H1 (cell line): ENCODE data around the gene PEX6. TPM values are rescaled to one million over a fixed set of nuclear protein-coding genes. Genes with fewer than 3 reads are reported as not detected.
"Not testable (repeated sequence)": the region's sequence is repeated elsewhere in the genome, so short reads cannot be mapped to it uniquely, and the experiment has no call there.

ENCODE experiments used
- CTCF ChIA-PET: fragments of 300-600 bp; sonication (Branson Sonifier 250); formaldehyde crosslinking; loops from one replicate; lab custom pipeline; 2021; ENCODE audit not compliant: partially characterized antibody; lab: Charles Lee
- POLR2A ChIA-PET: fragments of 300-600 bp; sonication (Branson Sonifier 250); formaldehyde crosslinking; loops from one replicate; lab custom pipeline; 2021; ENCODE audit warnings: inconsistent platforms; ENCODE audit not compliant: partially characterized antibody; lab: Charles Lee
- DNase-seq, 2 experiments: peaks; one replicate each; pipeline versions ENCODE4 v3.0.0 to v3.0.0-alpha.2; 2010 to 2022; ENCODE audit warnings: low spot score in 2 of 2, low read depth in 1 of 2, mixed read lengths in 1 of 2
- FAIRE-seq: peaks from 2 replicates; lab custom pipeline; 2011; peaks lifted over from hg19 to GRCh38; lab: Jason Lieb, UNC
- H2AFZ ChIP-seq: 2 replicates; pipeline ENCODE4 v1.8.1; 2012; ENCODE audit warnings: low read length, inconsistent platforms
- H2AK5ac ChIP-seq: 2 replicates; pipeline ENCODE4 v1.6.1; 2013; ENCODE audit warnings: low read depth, low read length
- H2BK120ac ChIP-seq: replicated peaks from 2 replicates; pipeline ENCODE3; 2013; ENCODE audit warnings: low read depth, low read length, inconsistent platforms
- H2BK12ac ChIP-seq: 2 replicates; pipeline ENCODE4 v1.6.1; 2013; ENCODE audit warnings: low read depth, low read length
- H2BK15ac ChIP-seq: 2 replicates; pipeline ENCODE4 v1.6.1; 2013; ENCODE audit warnings: low read length
- H2BK20ac ChIP-seq: 2 replicates; pipeline ENCODE4 v1.6.1; 2013; ENCODE audit warnings: low read length
- H2BK5ac ChIP-seq: 2 replicates; pipeline ENCODE4 v1.6.1; 2013; ENCODE audit warnings: low read depth, low read length
- H3K14ac ChIP-seq: 2 replicates; pipeline ENCODE4 v1.6.1; 2013; ENCODE audit warnings: inconsistent platforms; ENCODE audit not compliant: insufficient read length
- H3K18ac ChIP-seq: 2 replicates; pipeline ENCODE4 v1.6.1; 2013; ENCODE audit warnings: low read length; ENCODE audit errors: extremely low read depth
- H3K23ac ChIP-seq: 2 replicates; pipeline ENCODE4 v1.6.1; 2013; ENCODE audit warnings: inconsistent platforms; ENCODE audit not compliant: insufficient read length
- H3K23me2 ChIP-seq: 2 replicates; pipeline ENCODE4 v1.6.1; 2013; ENCODE audit warnings: low read depth, low read length
- H3K27ac ChIP-seq: 2 replicates; pipeline ENCODE4 v1.6.1; 2011; ENCODE audit warnings: low read depth, low read length, inconsistent platforms
- H3K27me3 ChIP-seq, 4 experiments: replicated peaks in 1 of 4; 1 replicate in 1 of 4; 2 replicates in 3 of 4; pipeline versions ENCODE4 v1.6.1 to v1.8.1; 2011 to 2013; ENCODE audit warnings: low read length in 3 of 4, mild to moderate bottlenecking in 3 of 4, inconsistent platforms in 2 of 4, mixed read lengths in 2 of 4, moderate library complexity in 1 of 4; ENCODE audit not compliant: control insufficient read depth in 3 of 4, insufficient read depth in 3 of 4; ENCODE audit errors: extremely low read depth in 1 of 4
- H3K36me3 ChIP-seq, 4 experiments: 2 replicates each; pipeline versions ENCODE4 v1.6.1 to v1.8.1; 2011 to 2013; ENCODE audit warnings: mild to moderate bottlenecking in 4 of 4, low read length in 3 of 4, moderate library complexity in 2 of 4, control low read depth in 1 of 4, inconsistent platforms in 1 of 4; ENCODE audit not compliant: insufficient read depth in 4 of 4, control insufficient read depth in 2 of 4
- H3K4ac ChIP-seq: replicated peaks from 2 replicates; pipeline ENCODE3; 2013; ENCODE audit warnings: low read length, low read depth, mixed read lengths, inconsistent platforms; ENCODE audit not compliant: insufficient read length
- H3K4me1 ChIP-seq, 4 experiments: replicated peaks in 1 of 4; 1 replicate in 1 of 4; 2 replicates in 3 of 4; pipeline versions ENCODE4 v1.6.1 to v1.8.1; 2011 to 2013; ENCODE audit warnings: low read length in 3 of 4, inconsistent platforms in 2 of 4, mixed read lengths in 1 of 4; ENCODE audit not compliant: insufficient read depth in 4 of 4, control insufficient read depth in 3 of 4
- H3K4me2 ChIP-seq, 2 experiments: 2 replicates each; pipeline versions ENCODE4 v1.6.1 to v1.8.1; 2011 to 2013; ENCODE audit warnings: low read depth in 2 of 2, low read length in 2 of 2, control low read depth in 1 of 2, inconsistent platforms in 1 of 2, mild to moderate bottlenecking in 1 of 2; ENCODE audit not compliant: insufficient read depth in 1 of 2
- H3K4me3 ChIP-seq, 4 experiments: fragments of 200-600, 300-600 bp in 1 of 4; sonication (generic), shearing (Covaris generic), sonication (Bioruptor Twin) in 1 of 4; 2 replicates each; pipeline versions ENCODE4 v1.5.1 to v1.8.1; 2011 to 2016; ENCODE audit warnings: low read length in 4 of 4, low read depth in 3 of 4, control low read depth in 2 of 4, inconsistent platforms in 2 of 4, mild to moderate bottlenecking in 2 of 4, mixed read lengths in 1 of 4, moderate library complexity in 1 of 4; ENCODE audit not compliant: insufficient read depth in 2 of 4; ENCODE audit errors: extremely low read depth in 1 of 4
- H3K56ac ChIP-seq: replicated peaks from 2 replicates; pipeline ENCODE3; 2013; ENCODE audit warnings: low read depth, mild to moderate bottlenecking, mixed read lengths, low read length, inconsistent platforms; ENCODE audit not compliant: insufficient read length
- H3K79me1 ChIP-seq: 2 replicates; pipeline ENCODE4 v1.6.1; 2013; ENCODE audit warnings: low read depth, low read length, control low read depth
- H3K79me2 ChIP-seq, 2 experiments: 2 replicates each; pipeline versions ENCODE4 v1.6.1 to v1.8.1; 2012 to 2013; ENCODE audit warnings: low read length in 2 of 2, mild to moderate bottlenecking in 2 of 2, inconsistent platforms in 1 of 2; ENCODE audit not compliant: insufficient read depth in 2 of 2, control insufficient read depth in 1 of 2
- H3K9ac ChIP-seq, 4 experiments: replicated peaks in 1 of 4; 1 replicate in 1 of 4; 2 replicates in 3 of 4; pipeline versions ENCODE4 v1.6.1 to v1.8.1; 2011 to 2013; ENCODE audit warnings: low read depth in 3 of 4, low read length in 3 of 4, control low read depth in 2 of 4, mild to moderate bottlenecking in 2 of 4, moderate library complexity in 2 of 4, inconsistent platforms in 1 of 4; ENCODE audit errors: extremely low read depth in 1 of 4
- H3K9me3 ChIP-seq, 2 experiments: 2 replicates each; pipeline versions ENCODE4 v1.6.1 to v1.8.1; 2012 to 2013; ENCODE audit warnings: mild to moderate bottlenecking in 2 of 2, moderate library complexity in 2 of 2, control low read depth in 1 of 2, inconsistent platforms in 1 of 2, low read depth in 1 of 2, low read length in 1 of 2, mixed read lengths in 1 of 2; ENCODE audit not compliant: insufficient read depth in 2 of 2
- H4K20me1 ChIP-seq, 2 experiments: replicated peaks in 1 of 2; 2 replicates each; pipeline versions ENCODE3 to v1.8.1; 2011 to 2013; ENCODE audit warnings: inconsistent platforms in 2 of 2, low read length in 2 of 2, mild to moderate bottlenecking in 1 of 2; ENCODE audit not compliant: insufficient read depth in 2 of 2, control insufficient read depth in 1 of 2
- H4K5ac ChIP-seq: 2 replicates; pipeline ENCODE4 v1.6.1; 2013; ENCODE audit warnings: low read length, low read depth, mixed read lengths, inconsistent platforms; ENCODE audit not compliant: insufficient read length
- H4K8ac ChIP-seq: 2 replicates; pipeline ENCODE4 v1.8.0; 2013; ENCODE audit warnings: mild to moderate bottlenecking, moderate library complexity, low read length, inconsistent platforms; ENCODE audit not compliant: insufficient read depth; ENCODE audit errors: extremely low read depth
- H4K91ac ChIP-seq: replicated peaks from 2 replicates; pipeline ENCODE3; 2013; ENCODE audit warnings: low read length, mixed read lengths, inconsistent platforms; ENCODE audit not compliant: insufficient read length
- WGBS, 2 experiments: shearing (Covaris generic) in 1 of 2; methylation state at CpG; one replicate each; pipeline versions ENCODE4 v1.1.6 to v1.1.7; 2013 to 2015; ENCODE audit warnings: low lambda C conversion rate in 2 of 2, mixed read lengths in 2 of 2, inconsistent platforms in 1 of 2, low coverage in 1 of 2, missing lambda C conversion rate in 1 of 2; ENCODE audit not compliant: insufficient replicate concordance in 2 of 2, insufficient coverage in 1 of 2, insufficient read length in 1 of 2; ENCODE audit errors: extremely low coverage in 1 of 2, missing lambda C conversion rate in 1 of 2; 5-methylcytosine and 5-hydroxymethylcytosine counted together
- polyA plus RNA-seq, 7 experiments: library from polyadenylated mRNA; depleted of rRNA in 3 of 7; stranded (reverse) in 5 of 7; unstranded in 2 of 7; fragments of >200 nt in 5 of 7; fragments of 200-250 nt in 2 of 7; gene quantifications; 1 replicate in 5 of 7; 2 replicates in 1 of 7; 4 replicates in 1 of 7; pipeline versions ENCODE4 v1.2.1 to v1.2.3, GENCODE V29; 2011 to 2013; ENCODE audit warnings: missing spikeins in 2 of 7, mixed read lengths in 2 of 7
- total RNA-seq: library from RNA; stranded (reverse); fragmentation: NEBNext Ultra II Directional; extraction: Animal tissue kit (Norgen Biotek cat#: 25700); gene quantifications from 2 replicates; pipeline ENCODE4 v1.2.1, GENCODE V29; 2021

PEX6 gene
- total and polyA plus RNA-seq, 2 of the 8 experiments (the other 6 are each of a cell fraction or from before 2014, with no cell fraction given): 6.4 to 12.5 TPM

GRCh38 chr6:42954405-42954804 is 24.6 kb downstream of the PEX6 start:
- WGBS, 2 experiments: 86% methylated on average over 4 of the region's 4 CpGs; no CpG with 5 or more reads in 1 of the 2 experiments
- POLR2A ChIA-PET: interaction anchor here (0.9 to 1.5 kb wide), 3 partner anchors 9 to 24 kb away, joined by 4 to 6 read pairs (median 4); no protein-coding TSS in a partner anchor
- not testable (repeated sequence) for DNase-seq

More at GRCh38 chr6:42954405-42954804, 24.6 kb downstream of the PEX6 start:
- H3K27me3 ChIP-seq, H2BK12ac ChIP-seq, H3K56ac ChIP-seq, H3K4me2 ChIP-seq, H2BK20ac ChIP-seq, H2AFZ ChIP-seq, H2BK5ac ChIP-seq, H2BK15ac ChIP-seq, H3K4me3 ChIP-seq, H4K8ac ChIP-seq, H2BK120ac ChIP-seq, H3K9ac ChIP-seq, H3K4me1 ChIP-seq, H3K14ac ChIP-seq, H4K20me1 ChIP-seq, H3K79me1 ChIP-seq, H3K4ac ChIP-seq, H3K36me3 ChIP-seq, H3K9me3 ChIP-seq, H4K5ac ChIP-seq, H3K18ac ChIP-seq, H4K91ac ChIP-seq, H3K23me2 ChIP-seq, H3K27ac ChIP-seq, H3K23ac ChIP-seq, FAIRE-seq, H2AK5ac ChIP-seq, H3K79me2 ChIP-seq: not testable (repeated sequence)
- CTCF ChIA-PET: interaction anchor here (1.2 to 2.6 kb wide), 2 partner anchors 10 to 56 kb away, joined by 3 to 7 read pairs; no protein-coding TSS in a partner anchor
